Mucosa of descending colon (tissue), 3 donors: ENCODE results near the gene AP3S1. TPM values are rescaled to one million over a fixed set of nuclear protein-coding genes. Genes with fewer than 3 reads are reported as not detected.

Source experiments
- ATAC-seq: fragments of 200-7000 bp; cut with Tn5 transposase; one replicate; pipeline ENCODE4 v1.9.1; 2020; ENCODE audit warnings: mild to moderate bottlenecking, moderate library complexity
- DNase-seq, 3 donors: peaks; one replicate each; pipeline ENCODE4 v3.0.0-alpha.2; 2020
- H3K36me3 ChIP-seq: fragments of 200-600 bp; one replicate; pipeline ENCODE4 v1.8.0; 2021; ENCODE audit warnings: low read depth, mild to moderate bottlenecking
- H3K4me1 ChIP-seq: fragments of 200-600 bp; one replicate; pipeline ENCODE4 v1.8.0; 2021; ENCODE audit warnings: low read depth, mild to moderate bottlenecking
- H3K4me3 ChIP-seq: fragments of 200-600 bp; one replicate; pipeline ENCODE4 v1.8.0; 2021; ENCODE audit warnings: mild to moderate bottlenecking
- H3K9me3 ChIP-seq: fragments of 200-600 bp; one replicate; pipeline ENCODE4 v1.8.0; 2021; ENCODE audit warnings: mild to moderate bottlenecking
- intact Hi-C, 2 donors: fragments of 100-400 bp; cut with DNase I in 1 of 2; cut with micrococcal nuclease in 1 of 2; formaldehyde crosslinking; loops; one replicate each; pipeline versions ENCODE4 v1.11.0 to v1.11.1; 2022; cut with DNase I, micrococcal nuclease
- total RNA-seq, 3 donors: library from RNA; stranded (reverse); fragmentation: NEBNext Ultra II Directional in 2 of 3; extraction: Animal tissue kit (Norgen Biotek cat#: 25700) in 2 of 3; gene quantifications; one replicate each; pipeline versions ENCODE4 v1.2.1 to v1.2.4, GENCODE V29; 2021 to 2023
- TF ChIP-seq, protein P1 (sequence below): fragments of 200-600 bp; IDR thresholded peaks from one replicate; pipeline ENCODE4 v1.8.0; 2022; ENCODE audit warnings: antibody characterized with exemption, mild to moderate bottlenecking
- donor health status: DM: no; HTN: no; CAD: no; lungs with moderate emphysema.
- donor health status: DM: no; HTN: no; CAD: no.
- donor health status: DM: no; HTN: yes; CAD: no.

Gene AP3S1
- total RNA-seq, 3 donors from 2014 or later: 75.5 to 94.8 (median 76.2) TPM

DNA sequence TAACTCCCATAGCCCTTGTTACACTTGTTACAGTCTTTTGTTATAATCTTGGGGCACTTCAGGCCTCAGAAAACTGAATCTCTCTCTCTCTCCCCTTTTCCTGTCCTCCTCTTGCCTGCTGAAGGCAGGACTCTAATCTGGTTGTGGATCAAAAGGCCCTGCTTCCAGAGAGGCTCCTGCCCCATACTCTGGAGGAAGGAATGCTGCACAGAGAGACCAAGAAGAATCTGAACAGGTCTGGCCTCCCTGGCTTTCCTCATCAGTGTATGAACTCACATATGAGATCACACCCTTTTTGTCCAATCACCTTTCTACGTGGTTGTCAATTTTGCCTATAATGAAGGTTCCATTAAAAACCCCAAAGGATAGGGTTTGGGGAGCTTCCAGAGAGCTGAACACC, 94.3 kb downstream of the AP3S1 start:
- H3K4me3 ChIP-seq: no peak overlapping the region
- no peaks in the 10 kb centered on the region for H3K4me1 ChIP-seq
- no peaks in the 10 kb centered on the region for H3K36me3 ChIP-seq
- ATAC-seq: no peak
- TF ChIP-seq, protein P1, sequence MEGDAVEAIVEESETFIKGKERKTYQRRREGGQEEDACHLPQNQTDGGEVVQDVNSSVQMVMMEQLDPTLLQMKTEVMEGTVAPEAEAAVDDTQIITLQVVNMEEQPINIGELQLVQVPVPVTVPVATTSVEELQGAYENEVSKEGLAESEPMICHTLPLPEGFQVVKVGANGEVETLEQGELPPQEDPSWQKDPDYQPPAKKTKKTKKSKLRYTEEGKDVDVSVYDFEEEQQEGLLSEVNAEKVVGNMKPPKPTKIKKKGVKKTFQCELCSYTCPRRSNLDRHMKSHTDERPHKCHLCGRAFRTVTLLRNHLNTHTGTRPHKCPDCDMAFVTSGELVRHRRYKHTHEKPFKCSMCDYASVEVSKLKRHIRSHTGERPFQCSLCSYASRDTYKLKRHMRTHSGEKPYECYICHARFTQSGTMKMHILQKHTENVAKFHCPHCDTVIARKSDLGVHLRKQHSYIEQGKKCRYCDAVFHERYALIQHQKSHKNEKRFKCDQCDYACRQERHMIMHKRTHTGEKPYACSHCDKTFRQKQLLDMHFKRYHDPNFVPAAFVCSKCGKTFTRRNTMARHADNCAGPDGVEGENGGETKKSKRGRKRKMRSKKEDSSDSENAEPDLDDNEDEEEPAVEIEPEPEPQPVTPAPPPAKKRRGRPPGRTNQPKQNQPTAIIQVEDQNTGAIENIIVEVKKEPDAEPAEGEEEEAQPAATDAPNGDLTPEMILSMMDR: no peak
- intact Hi-C loops: no loop called here
- no peak for DNase-seq
- no peaks in the 10 kb centered on the region for H3K9me3 ChIP-seq

DNA sequence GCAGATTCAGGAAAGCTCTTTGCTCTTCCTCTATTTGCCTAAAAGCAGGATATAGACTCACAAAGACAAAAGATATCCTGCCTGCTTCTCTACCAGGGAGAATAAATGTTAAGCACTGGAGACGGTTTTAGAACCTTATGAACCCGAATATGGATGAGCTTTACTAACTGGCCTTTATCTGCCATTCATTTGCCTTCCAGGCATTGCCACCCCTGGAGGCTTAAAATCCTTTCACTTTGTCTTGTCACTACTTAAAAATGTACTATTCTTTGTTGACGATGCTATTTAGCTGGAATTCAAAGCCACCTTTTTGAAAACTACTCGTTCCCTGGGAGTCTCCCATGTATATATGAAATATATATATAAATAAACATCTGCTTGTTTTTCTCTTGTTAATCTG, 97.3 kb downstream of the AP3S1 start:
- Histone ChIP-seq H3K4me1 (no peaks in the 10 kb centered on the region), H3K4me3 (no peak overlapping the region), H3K36me3 (no peaks in the 10 kb centered on the region), H3K9me3 (no peaks in the 10 kb centered on the region)
- TF ChIP-seq, protein P1: no peak
- ATAC-seq: no peak
- DNase-seq: no peak
- intact Hi-C loops: no loop called here

DNA sequence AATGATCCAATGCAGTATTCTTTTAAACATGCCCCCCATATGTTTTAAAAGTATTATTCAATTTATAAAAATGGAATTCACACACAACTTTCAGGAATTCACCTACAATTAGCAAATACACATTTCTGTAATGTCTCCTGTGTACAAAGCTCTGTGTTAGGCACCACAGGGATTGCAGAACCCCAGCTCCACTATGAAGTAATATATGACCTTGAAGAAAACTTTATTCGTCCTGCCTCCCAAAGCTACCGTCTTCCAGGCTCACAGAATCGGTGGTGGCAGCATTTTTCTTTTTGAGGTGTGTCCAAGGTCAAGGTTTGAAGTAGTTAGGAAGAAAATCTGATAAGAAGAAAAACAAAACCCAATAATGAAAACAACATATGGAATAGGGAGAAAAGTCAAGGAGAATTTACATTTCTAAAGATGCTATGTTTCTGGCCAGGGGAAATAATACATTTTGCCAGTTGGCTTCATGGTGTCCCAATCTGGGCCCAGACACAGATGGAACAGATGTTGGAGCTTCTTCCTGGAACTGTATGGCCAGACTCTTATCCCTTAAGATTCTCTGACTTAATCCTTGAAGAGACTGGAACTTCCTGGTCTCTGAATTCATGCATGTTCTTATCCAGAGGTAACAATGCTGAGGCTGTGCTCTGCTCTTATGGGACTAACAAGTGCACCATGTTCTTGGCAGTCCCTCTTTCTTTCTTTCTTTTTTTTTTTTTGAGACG, 98.5 kb downstream of the AP3S1 start:
- ATAC-seq: no peak
- intact Hi-C loops: no loop called here

DNA sequence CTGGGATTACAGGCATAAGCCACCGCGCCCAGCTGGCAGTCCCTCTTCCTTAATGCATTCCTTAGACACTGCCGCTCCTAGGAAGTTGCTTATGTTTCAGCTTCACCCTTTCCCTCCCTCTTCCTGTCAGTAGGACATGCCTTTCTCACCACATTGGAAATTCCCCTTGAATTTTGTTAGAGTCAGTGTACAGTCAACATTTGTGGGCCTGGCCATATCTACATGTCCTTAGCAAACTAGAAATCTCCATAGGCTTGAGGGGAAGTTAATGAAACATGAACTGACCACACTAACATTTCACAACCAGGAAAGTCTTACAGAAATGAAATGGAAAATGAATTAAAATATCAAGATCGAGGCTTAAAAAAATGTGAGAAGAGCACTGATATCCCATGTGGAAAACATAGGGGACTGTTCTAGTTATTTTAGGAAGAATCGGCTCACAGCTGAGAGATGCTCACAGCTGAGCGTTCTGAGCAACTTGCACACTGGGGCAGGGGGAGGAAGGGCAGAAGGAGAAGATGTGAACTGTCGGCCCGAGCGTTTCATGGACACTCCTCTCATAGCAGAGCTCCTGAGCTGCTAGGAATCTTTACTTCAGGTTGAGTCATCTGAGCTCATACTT, 99.4 kb downstream of the AP3S1 start:
- no peak for DNase-seq
- TF ChIP-seq, protein P1: no peak
- peak; percentile 33 for ATAC-seq

More for the DNA sequence above, 98.5 kb downstream of the AP3S1 start:
- Histone ChIP-seq H3K4me3 (no peak overlapping the region), H3K4me1 (no peaks in the 10 kb centered on the region), H3K9me3 (no peaks in the 10 kb centered on the region), H3K36me3 (no peaks in the 10 kb centered on the region)
- DNase-seq: no peak
- TF ChIP-seq, protein P1: no peak

DNA sequence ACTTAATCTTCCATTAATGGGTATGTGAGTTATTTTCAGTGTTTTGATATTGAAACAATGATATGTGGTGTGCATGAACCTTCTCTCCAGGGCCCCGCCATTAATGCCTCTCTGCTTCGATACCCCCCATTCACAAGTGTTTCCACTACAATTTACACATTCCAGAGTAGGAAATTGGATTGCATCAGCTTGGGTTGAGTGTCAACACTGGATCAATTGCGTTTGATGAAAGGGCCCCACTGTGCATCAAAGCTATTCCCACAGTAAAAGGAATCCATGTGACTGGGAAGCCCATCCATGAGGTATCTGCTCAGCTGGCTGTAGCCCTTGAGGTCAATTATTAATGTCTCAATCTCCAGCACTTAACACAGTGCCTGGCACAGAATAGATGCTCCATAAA, 102.8 kb downstream of the AP3S1 start:
- Histone ChIP-seq H3K9me3 (no peaks in the 10 kb centered on the region), H3K4me3 (no peak overlapping the region), H3K4me1 (no peaks in the 10 kb centered on the region), H3K36me3 (no peaks in the 10 kb centered on the region)
- intact Hi-C loops: no loop called here
- TF ChIP-seq, protein P1: no peak
- no peak for ATAC-seq
- no peak for DNase-seq

More for the DNA sequence above, 99.4 kb downstream of the AP3S1 start:
- no peaks in the 10 kb centered on the region for H3K4me1 ChIP-seq
- no peak overlapping the region for H3K4me3 ChIP-seq
- intact Hi-C loops: no loop called here
- no peaks in the 10 kb centered on the region for H3K36me3 ChIP-seq
- no peaks in the 10 kb centered on the region for H3K9me3 ChIP-seq
